HL-60/S4 treated with phorbol 12-myristate 13-acetate at 8.2 ng/mL for 4 days and 3 days (cell line): ENCODE data around the gene ZMYND8.

Experiments used
- in situ Hi-C: fragments of 300-500 bp; cut with MboI; formaldehyde crosslinking; loops from 2 replicates; pipeline ENCODE4 v1.15.0; 2022; ENCODE audit warnings: low sequenced_read_pairs

ZMYND8 gene

GRCh38 chr20:47356526-47357295 lies at the start of gene ZMYND8:
ZMYND8 (minus strand) TSS chr20:47356699; CDS start chr20:47356670, 29 bp downstream.
- in situ Hi-C loops: no loop called here

- in situ Hi-C loops: no loop called here
Observed at GRCh38 chr20:47405775-47406325, 49.4 kb upstream of the ZMYND8 start.

- in situ Hi-C loops: no loop called here
Observed at GRCh38 chr20:47400685-47401084, 44.2 kb upstream of the ZMYND8 start.

- in situ Hi-C loops: loop anchor here (25.0 kb wide), 1 partner anchor 635 kb away; no protein-coding TSS in a partner anchor
Observed at GRCh38 chr20:47397652-47398301, 41.3 kb upstream of the ZMYND8 start.

GRCh38 chr20:47396762-47397476 lies 40.4 kb upstream of the ZMYND8 start:
- in situ Hi-C loops: loop anchor here (25.0 kb wide), 1 partner anchor 635 kb away; no protein-coding TSS in a partner anchor

GRCh38 chr20:47393796-47394514 lies 37.5 kb upstream of the ZMYND8 start:
- in situ Hi-C loops: loop anchor here (25.0 kb wide), 1 partner anchor 632 kb away; no protein-coding TSS in a partner anchor

- in situ Hi-C loops: loop anchor here (25.0 kb wide), 1 partner anchor 630 kb away; no protein-coding TSS in a partner anchor
Observed at GRCh38 chr20:47392721-47393073, 36.2 kb upstream of the ZMYND8 start.

GRCh38 chr20:47392015-47392720 lies 35.7 kb upstream of the ZMYND8 start:
- in situ Hi-C loops: loop anchor here (25.0 kb wide), 1 partner anchor 630 kb away; no protein-coding TSS in a partner anchor

GRCh38 chr20:47391276-47392010 lies 34.9 kb upstream of the ZMYND8 start:
- in situ Hi-C loops: loop anchor here (25.0 kb wide), 1 partner anchor 629 kb away; no protein-coding TSS in a partner anchor

- in situ Hi-C loops: loop anchor here (10.0 to 25.0 kb wide), 2 partner anchors 115 to 628 kb away; no protein-coding TSS in a partner anchor
Observed at GRCh38 chr20:47389867-47390347, 33.4 kb upstream of the ZMYND8 start.

GRCh38 chr20:47385968-47386367 lies 29.5 kb upstream of the ZMYND8 start:
- in situ Hi-C loops: loop anchor here (10.0 to 25.0 kb wide), 2 partner anchors 111 to 624 kb away; no protein-coding TSS in a partner anchor

- in situ Hi-C loops: loop anchor here (10.0 to 25.0 kb wide), 2 partner anchors 108 to 621 kb away; no protein-coding TSS in a partner anchor
Observed at GRCh38 chr20:47382746-47383415, 26.4 kb upstream of the ZMYND8 start.

- in situ Hi-C loops: loop anchor here (10.0 to 25.0 kb wide), 2 partner anchors 106 to 618 kb away; no protein-coding TSS in a partner anchor
Observed at GRCh38 chr20:47380481-47380880, 24.0 kb upstream of the ZMYND8 start.

GRCh38 chr20:47379433-47380150 lies 23.1 kb upstream of the ZMYND8 start:
- in situ Hi-C loops: loop anchor here (10.0 to 25.0 kb wide), 2 partner anchors 105 to 617 kb away; no protein-coding TSS in a partner anchor

- in situ Hi-C loops: loop anchor here (25.0 kb wide), 1 partner anchor 615 kb away; no protein-coding TSS in a partner anchor
Observed at GRCh38 chr20:47377122-47377722, 20.7 kb upstream of the ZMYND8 start.

GRCh38 chr20:47376096-47376643 lies 19.7 kb upstream of the ZMYND8 start:
- in situ Hi-C loops: loop anchor here (25.0 kb wide), 1 partner anchor 614 kb away; no protein-coding TSS in a partner anchor
